HS-27A (cell line): ENCODE data around the gene AFTPH.

Experiments used
- DNase-seq: peaks from one replicate; pipeline ENCODE4 v3.0.0-alpha.2; 2012; ENCODE audit warnings: low read depth, missing footprints

Gene AFTPH

GRCh38 chr2:64612575-64613195, 88.6 kb downstream of the AFTPH start:
- DNase-seq = no peak

GRCh38 chr2:64613276-64613675, 89.1 kb downstream of the AFTPH start:
- no peak for DNase-seq

GRCh38 chr2:64615192-64615763, 91.2 kb downstream of the AFTPH start:
- no peak for DNase-seq

- no peak for DNase-seq
Observed at GRCh38 chr2:64615844-64616536, 91.9 kb downstream of the AFTPH start.

GRCh38 chr2:64617631-64618151, 93.6 kb downstream of the AFTPH start:
- DNase-seq = no peak

GRCh38 chr2:64620661-64621060, 96.5 kb downstream of the AFTPH start:
- no peak for DNase-seq

GRCh38 chr2:64622443-64623241, 98.5 kb downstream of the AFTPH start:
- DNase-seq = no peak

GRCh38 chr2:64623242-64623850, 99.2 kb downstream of the AFTPH start:
- no peak for DNase-seq

- no peak for DNase-seq
Observed at GRCh38 chr2:64624108-64624610, 100.0 kb downstream of the AFTPH start.

GRCh38 chr2:64624862-64625261, 100.7 kb downstream of the AFTPH start:
- DNase-seq = no peak

- DNase-seq = no peak
Observed at GRCh38 chr2:64625299-64626145, 101.4 kb downstream of the AFTPH start.

- DNase-seq = no peak
Observed at GRCh38 chr2:64626146-64626809, 102.2 kb downstream of the AFTPH start.

- DNase-seq = no peak
Observed at GRCh38 chr2:64626963-64627760, 103.0 kb downstream of the AFTPH start.

GRCh38 chr2:64627860-64628841, 104.0 kb downstream of the AFTPH start:
- DNase-seq = no peak

- no peak for DNase-seq
Observed at GRCh38 chr2:64629329-64629781, 105.2 kb downstream of the AFTPH start.

- no peak for DNase-seq
Observed at GRCh38 chr2:64629875-64630274, 105.7 kb downstream of the AFTPH start.

- DNase-seq = no peak
Observed at GRCh38 chr2:64630752-64631151, 106.6 kb downstream of the AFTPH start.

- DNase-seq = no peak
Observed at GRCh38 chr2:64631771-64632170, 107.6 kb downstream of the AFTPH start.
